GM12865 (cell line): ENCODE measurements around the gene FUT2.

ENCODE experiments used
- DNase-seq: peaks from one replicate; pipeline ENCODE4 v3.0.0; 2010; ENCODE audit warnings: low read depth
- H3K4me3 ChIP-seq: 2 replicates; pipeline ENCODE4 v1.5.1; 2011; ENCODE audit warnings: mild to moderate bottlenecking, low read depth, low read length, control low read depth
- TF ChIP-seq, protein P1 (sequence below): IDR thresholded peaks from 2 replicates; pipeline ENCODE4 v1.5.1; 2011; ENCODE audit warnings: low read length, control low read depth, low read depth, inconsistent platforms; ENCODE audit not compliant: insufficient read depth; ENCODE audit errors: missing control alignments

Gene FUT2

DNA sequence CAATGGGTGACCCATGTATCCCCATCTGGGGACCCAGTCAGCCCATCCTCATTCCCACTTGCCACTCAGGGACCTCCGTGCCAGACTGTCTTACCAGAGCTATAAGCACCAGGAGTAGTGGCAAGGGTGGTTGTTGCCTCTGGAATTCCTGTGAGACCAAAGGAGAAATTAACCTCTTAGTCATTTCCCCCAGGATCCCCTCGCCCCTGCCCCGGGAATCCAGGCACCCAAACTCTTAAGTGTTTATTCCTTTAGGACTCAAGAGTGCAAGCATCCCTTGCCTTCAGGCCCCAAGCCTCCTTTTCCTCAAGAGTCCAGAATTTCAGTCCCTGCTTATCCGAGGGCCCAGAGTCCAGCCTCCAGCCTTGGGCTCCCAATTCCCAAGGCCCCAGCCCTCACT, 32.1 kb upstream of the FUT2 start:
- H3K4me3 ChIP-seq = no peak overlapping the region

DNA sequence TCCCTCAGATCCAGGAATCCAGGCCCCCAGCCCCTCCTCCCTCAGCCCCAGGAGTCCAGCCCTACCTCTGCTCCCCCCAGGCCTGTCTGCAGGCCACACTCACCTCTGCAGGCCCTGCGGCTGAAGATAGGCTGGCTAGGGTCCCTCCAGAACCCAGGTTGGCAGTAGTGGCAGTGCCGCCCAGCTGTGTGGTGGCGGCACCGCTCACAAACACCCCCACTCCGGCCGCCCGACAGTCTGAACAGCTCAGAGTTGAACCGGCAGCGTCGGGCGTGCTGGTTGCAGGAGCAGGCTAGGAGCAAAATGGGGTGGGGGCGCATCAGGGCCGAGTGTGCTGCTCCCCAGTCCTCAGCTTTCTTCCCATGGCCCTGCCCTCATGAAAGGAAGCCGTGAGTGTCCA, 31.3 kb upstream of the FUT2 start:
- no peak for DNase-seq
- no peak overlapping the region for H3K4me3 ChIP-seq
- TF ChIP-seq, protein P1, sequence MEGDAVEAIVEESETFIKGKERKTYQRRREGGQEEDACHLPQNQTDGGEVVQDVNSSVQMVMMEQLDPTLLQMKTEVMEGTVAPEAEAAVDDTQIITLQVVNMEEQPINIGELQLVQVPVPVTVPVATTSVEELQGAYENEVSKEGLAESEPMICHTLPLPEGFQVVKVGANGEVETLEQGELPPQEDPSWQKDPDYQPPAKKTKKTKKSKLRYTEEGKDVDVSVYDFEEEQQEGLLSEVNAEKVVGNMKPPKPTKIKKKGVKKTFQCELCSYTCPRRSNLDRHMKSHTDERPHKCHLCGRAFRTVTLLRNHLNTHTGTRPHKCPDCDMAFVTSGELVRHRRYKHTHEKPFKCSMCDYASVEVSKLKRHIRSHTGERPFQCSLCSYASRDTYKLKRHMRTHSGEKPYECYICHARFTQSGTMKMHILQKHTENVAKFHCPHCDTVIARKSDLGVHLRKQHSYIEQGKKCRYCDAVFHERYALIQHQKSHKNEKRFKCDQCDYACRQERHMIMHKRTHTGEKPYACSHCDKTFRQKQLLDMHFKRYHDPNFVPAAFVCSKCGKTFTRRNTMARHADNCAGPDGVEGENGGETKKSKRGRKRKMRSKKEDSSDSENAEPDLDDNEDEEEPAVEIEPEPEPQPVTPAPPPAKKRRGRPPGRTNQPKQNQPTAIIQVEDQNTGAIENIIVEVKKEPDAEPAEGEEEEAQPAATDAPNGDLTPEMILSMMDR = no peak

More for the DNA sequence above, 32.1 kb upstream of the FUT2 start:
- TF ChIP-seq, protein P1 = no peak
- DNase-seq = no peak

DNA sequence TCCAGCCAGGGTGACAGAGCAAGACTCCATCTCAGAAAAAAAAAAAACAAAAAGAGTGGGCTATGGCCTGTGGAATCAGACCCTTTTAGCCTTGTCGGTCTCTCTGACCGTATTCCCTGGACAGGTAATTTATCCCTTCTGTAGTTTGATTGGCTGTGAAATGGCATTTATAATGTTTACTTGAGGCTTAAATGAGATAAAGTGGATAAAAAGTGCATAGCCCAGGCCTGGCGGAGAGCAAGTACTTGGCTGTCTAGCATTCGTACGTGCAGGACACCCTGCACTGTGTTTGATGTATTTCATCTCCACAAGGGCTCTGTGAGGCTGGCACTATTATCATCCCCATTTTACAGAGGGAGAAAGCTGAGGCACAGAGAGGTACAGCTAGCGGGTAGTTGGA, 30.0 kb upstream of the FUT2 start:
- DNase-seq = no peak

DNA sequence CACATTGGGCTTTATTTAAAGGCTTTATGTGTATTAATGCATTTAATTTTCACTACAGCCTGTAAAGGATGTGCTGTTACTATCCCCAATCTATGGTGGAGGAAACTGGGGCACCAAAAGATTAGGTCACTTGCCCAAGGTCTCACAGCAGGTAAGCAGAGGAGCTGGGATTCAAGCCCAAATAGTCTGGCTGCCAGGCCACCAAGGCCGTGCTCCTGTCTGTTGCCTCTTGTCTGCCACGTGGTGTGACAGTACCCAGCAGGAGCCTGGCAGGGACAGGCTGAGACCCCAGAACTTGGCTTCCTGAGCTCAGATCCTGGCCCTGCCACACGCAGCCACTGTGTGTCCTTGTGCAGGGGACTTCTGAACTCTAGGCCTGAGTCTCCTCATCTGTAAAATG, 27.4 kb upstream of the FUT2 start:
- DNase-seq = no peak
- TF ChIP-seq, protein P1 = no peak
- H3K4me3 ChIP-seq = no peak overlapping the region

More for the DNA sequence above, 30.0 kb upstream of the FUT2 start:
- no peak overlapping the region for H3K4me3 ChIP-seq
- TF ChIP-seq, protein P1 = no peak

DNA sequence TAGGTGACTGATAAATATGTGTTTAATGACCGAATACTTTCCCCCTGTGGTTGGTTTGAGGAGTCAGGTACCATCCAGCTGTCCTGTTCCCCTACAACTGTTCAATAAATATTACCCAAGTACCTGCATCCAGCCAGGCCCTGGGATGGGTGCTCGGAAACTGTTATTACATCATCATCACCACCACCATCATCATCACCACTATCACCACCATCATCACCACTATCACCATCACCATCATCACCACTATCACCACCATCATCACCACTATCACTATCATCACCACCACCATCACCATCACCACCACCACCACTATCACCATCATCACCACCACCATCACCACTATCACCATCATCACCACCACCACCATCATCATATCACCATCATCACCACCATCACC, 27.0 kb upstream of the FUT2 start:
- TF ChIP-seq, protein P1 = no peak

DNA sequence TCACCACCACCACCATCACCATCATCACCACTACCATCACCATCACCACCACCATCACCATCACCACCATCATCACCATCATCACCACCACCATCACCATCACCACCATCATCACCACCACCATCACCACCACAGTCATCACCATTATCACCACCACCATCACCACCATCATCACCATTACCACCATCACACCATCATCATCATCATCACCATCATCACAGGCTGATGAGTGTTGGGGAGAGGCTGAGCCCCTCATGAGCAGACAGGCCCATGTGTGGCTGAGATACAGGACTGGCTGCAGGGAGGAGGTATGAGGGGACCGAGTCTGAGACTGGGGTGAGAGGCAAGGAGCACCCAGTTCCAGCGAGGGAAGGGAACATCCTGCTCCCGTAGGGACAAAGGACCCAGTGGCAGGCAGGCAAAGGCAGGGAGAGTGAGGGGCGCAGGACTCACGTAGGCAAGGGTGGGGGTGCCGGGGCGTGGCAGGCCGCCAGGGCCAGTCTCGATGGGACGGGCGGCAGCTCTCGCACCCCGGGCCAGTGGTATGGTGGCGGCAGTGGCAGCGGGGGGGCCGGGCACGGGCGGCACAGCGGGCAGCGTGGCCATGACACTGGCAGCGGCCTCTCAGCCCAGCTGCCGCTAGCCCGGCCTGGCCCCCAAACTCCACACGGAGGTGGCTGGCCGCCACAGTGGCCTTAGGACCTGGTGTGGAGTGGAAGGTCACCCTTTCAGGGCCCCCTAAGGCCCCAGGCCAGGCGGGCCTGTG, 25.7 kb upstream of the FUT2 start:
- TF ChIP-seq, protein P1 = no peak
- no peak for DNase-seq
- no peak overlapping the region for H3K4me3 ChIP-seq

More for the DNA sequence above, 27.0 kb upstream of the FUT2 start:
- H3K4me3 ChIP-seq = no peak overlapping the region
- DNase-seq = no peak
